Heart right ventricle (tissue), 16 donors: ENCODE data around the gene SORL1. TPM values are rescaled to one million over a fixed set of nuclear protein-coding genes. Genes with fewer than 3 reads are reported as not detected.

Experiments
- ATAC-seq, 8 donors: fragments of 200-7000 bp; cut with Tn5 transposase; one replicate each; pipeline ENCODE4 v1.9.1; 2020; ENCODE audit warnings: mild to moderate bottlenecking in 8 of 8, moderate library complexity in 8 of 8, moderate number of reproducible peaks in 1 of 8
- DNase-seq, 2 donors: peaks; one replicate each; pipeline ENCODE4 v3.0.0-alpha.2; 2020
- H3K27ac ChIP-seq, 10 donors: fragments of 200-600 bp; sonication (generic) in 2 of 10; one replicate each; pipeline versions ENCODE4 v1.5.0 to v1.8.0; 2020 to 2022; ENCODE audit warnings: mild to moderate bottlenecking in 3 of 10
- H3K27me3 ChIP-seq, 7 donors: fragments of 200-600 bp; one replicate each; pipeline ENCODE4 v1.8.0; 2021 to 2022; ENCODE audit warnings: mild to moderate bottlenecking in 2 of 7
- H3K36me3 ChIP-seq, 9 donors: fragments of 200-600 bp; sonication (generic) in 1 of 9; one replicate each; pipeline versions ENCODE4 v1.5.0 to v1.8.0; 2020 to 2022; ENCODE audit warnings: mild to moderate bottlenecking in 2 of 9
- H3K4me1 ChIP-seq, 9 donors: fragments of 200-600 bp; sonication (generic) in 1 of 9; one replicate each; pipeline versions ENCODE4 v1.5.0 to v1.8.0; 2020 to 2022; ENCODE audit warnings: mild to moderate bottlenecking in 4 of 9
- H3K4me3 ChIP-seq, 10 donors: fragments of 200-600 bp; sonication (generic) in 2 of 10; one replicate each; pipeline versions ENCODE4 v1.5.0 to v1.8.0; 2020 to 2022; ENCODE audit warnings: mild to moderate bottlenecking in 7 of 10, moderate library complexity in 2 of 10
- H3K9me3 ChIP-seq, 11 donors: fragments of 200-600 bp in 10 of 11; sonication (generic) in 2 of 11; one replicate each; pipeline versions ENCODE4 v1.5.0 to v1.8.0; 2013 to 2022; ENCODE audit warnings: mild to moderate bottlenecking in 2 of 11, control low read depth in 1 of 11, moderate library complexity in 1 of 11
- WGBS, 2 donors: extraction: QIAGEN DNeasy Blood & Tissue Kit; methylation state at CpG; one replicate each; pipeline ENCODE4 v1.1.7; 2013; ENCODE audit warnings: inconsistent platforms in 1 of 2; 5-methylcytosine and 5-hydroxymethylcytosine counted together
- intact Hi-C, 10 donors: fragments of 100-400 bp; cut with DNase I; formaldehyde crosslinking; loops; one replicate each; pipeline versions ENCODE4 v1.11.1 to v1.14.2; 2022
- polyA plus RNA-seq, 2 donors: library from polyadenylated mRNA; stranded (reverse); fragments of 200-250 nt; gene quantifications; one replicate each; pipeline ENCODE4 v1.2.3, GENCODE V29; 2013
- total RNA-seq, 10 donors: library from RNA; stranded (reverse); fragmentation: NEBNext Ultra II Directional in 3 of 10; extraction: Animal tissue kit (Norgen Biotek cat#: 25700) in 3 of 10; gene quantifications; one replicate each; pipeline versions ENCODE4 v1.2.1 to v1.2.4, GENCODE V29; 2021 to 2023
- TF ChIP-seq, protein P1 (sequence below), 9 donors: fragments of 200-600 bp; sonication (generic) in 2 of 9; IDR thresholded peaks; one replicate each; pipeline versions ENCODE4 v1.5.0 to v1.8.0; 2021 to 2022; ENCODE audit warnings: antibody characterized with exemption in 9 of 9, mild to moderate bottlenecking in 5 of 9, moderate library complexity in 1 of 9
- donor health status: Arrhythmogenic right ventricular cardiomyopathy.
- donor health status: ischemic (EF 13 %, LVEDD 7.1; RV severe dilation, severe dysfunction).
- donor health status: healthy with polysubstance abuse.
- donor health status: DM: no; HTN: yes; CAD: no.
- donor health status: DM: no; HTN: no; CAD: no.
- donor health status: ischemic (EF 25% LVEDD 6.9; RV normal size, moderate dysfunction).
- donor health status: ischemic (EF 25% LVEDD 5.7; RV mildly dilated, moderate dysfunction).
- donor health status: healthy.
- donor health status: DM: yes; HTN: yes; CAD: no.
- donor health status: Ischemic cardiomyopathy.
- donor health status: ischemic (EF 35%, LVEDD 5.7; RV mildly dilated, moderate dysfunction).
- donor health status: nonischemic (EF 11% LVEDD 7.7; RV severe dilation, severe dysfunction).
- donor health status: DM: yes; HTN: yes; CAD: no.
- donor health status: PGD.
- donor health status: ischemic (EF 29% LVEDD 5.4; RV normal size, mild dysfunction).
- donor health status: nonischemic (EF 23%, LVEDD 6.1; RV moderate dilation, normal function).

Gene SORL1
- total and polyA plus RNA-seq, 12 donors, result 0.26 to 15.1 (median 8.7) TPM

DNA sequence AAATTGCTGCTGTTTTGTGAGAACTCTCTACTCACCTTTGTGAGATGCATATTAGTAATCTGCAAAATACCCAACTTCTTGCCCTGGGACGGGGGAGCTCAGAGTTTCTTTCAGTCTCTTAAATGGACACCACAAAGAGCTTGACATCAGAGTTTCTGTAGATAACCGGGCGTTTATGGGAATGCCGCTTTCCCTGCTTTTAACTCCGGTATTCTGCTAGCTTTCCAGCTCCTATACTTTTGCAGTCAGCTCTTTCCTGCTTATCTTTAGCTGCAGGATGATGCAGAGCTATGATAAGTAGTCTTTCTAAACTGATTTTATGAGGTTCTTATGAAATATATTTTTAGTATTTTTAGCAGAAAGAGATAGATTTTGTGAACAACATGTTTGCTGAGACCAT lies 155.2 kb downstream of the SORL1 start:
- TF ChIP-seq, protein P1, sequence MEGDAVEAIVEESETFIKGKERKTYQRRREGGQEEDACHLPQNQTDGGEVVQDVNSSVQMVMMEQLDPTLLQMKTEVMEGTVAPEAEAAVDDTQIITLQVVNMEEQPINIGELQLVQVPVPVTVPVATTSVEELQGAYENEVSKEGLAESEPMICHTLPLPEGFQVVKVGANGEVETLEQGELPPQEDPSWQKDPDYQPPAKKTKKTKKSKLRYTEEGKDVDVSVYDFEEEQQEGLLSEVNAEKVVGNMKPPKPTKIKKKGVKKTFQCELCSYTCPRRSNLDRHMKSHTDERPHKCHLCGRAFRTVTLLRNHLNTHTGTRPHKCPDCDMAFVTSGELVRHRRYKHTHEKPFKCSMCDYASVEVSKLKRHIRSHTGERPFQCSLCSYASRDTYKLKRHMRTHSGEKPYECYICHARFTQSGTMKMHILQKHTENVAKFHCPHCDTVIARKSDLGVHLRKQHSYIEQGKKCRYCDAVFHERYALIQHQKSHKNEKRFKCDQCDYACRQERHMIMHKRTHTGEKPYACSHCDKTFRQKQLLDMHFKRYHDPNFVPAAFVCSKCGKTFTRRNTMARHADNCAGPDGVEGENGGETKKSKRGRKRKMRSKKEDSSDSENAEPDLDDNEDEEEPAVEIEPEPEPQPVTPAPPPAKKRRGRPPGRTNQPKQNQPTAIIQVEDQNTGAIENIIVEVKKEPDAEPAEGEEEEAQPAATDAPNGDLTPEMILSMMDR (IDR thresholded peaks at IDR 0.05), result no peak
- Histone ChIP-seq H3K4me3 (no peak overlapping the region), H3K9me3 (no peaks in the 10 kb centered on the region), H3K27me3 (no peaks in the 10 kb centered on the region), H3K27ac (no peak overlapping the region), H3K36me3 (peaks cover 0 to 100% (median 0%) of the 10 kb centered on the region in 9 donors), H3K4me1 (no peaks in the 10 kb centered on the region)
- 90% methylated on average over 5 of the region's 5 CpGs for WGBS, 2 donors
- ATAC-seq (no peak), DNase-seq (no peak)
- intact Hi-C loops, result no loop called here

DNA sequence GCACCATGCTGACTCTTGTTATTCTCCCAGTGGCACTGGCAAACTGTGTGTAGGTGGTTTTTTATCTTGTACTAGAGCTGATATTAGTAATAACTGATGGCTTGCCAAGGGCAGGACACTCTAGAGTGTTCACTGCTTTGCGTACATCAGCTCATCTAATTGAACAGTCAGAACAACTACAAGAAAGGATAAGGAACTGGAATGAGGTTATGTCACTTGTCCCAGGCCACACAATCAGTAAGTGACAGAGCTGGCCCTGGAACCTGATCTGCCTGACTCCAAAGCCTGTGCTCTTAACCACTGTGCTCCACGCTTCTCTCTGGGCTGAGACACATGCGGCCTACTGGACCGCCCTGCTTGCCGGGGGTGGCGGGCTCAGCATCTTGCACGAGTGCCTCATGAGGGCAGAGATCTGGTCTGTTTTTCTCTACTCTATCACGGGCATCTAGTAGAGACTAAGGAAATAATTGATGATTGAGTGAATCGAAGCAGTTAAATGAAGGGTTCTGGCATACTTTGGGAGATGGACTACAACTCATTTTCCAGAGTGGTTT lies 156.5 kb downstream of the SORL1 start:
- WGBS, 2 donors, result 95% methylated on average over 9 of the region's 9 CpGs
- H3K36me3 ChIP-seq, result peaks cover 0 to 100% (median 0%) of the 10 kb centered on the region in 9 donors
- ATAC-seq (peak in 1 of 8 donors; percentile 56), DNase-seq (no peak)
- intact Hi-C loops, result no loop called here
- H3K27me3 ChIP-seq, result no peaks in the 10 kb centered on the region
- no peak overlapping the region for H3K4me3 ChIP-seq
- TF ChIP-seq, protein P1 (IDR thresholded peaks at IDR 0.05), result no peak
- H3K4me1 ChIP-seq, result no peaks in the 10 kb centered on the region
- H3K9me3 ChIP-seq, result no peaks in the 10 kb centered on the region
- H3K27ac ChIP-seq, result no peak overlapping the region

DNA sequence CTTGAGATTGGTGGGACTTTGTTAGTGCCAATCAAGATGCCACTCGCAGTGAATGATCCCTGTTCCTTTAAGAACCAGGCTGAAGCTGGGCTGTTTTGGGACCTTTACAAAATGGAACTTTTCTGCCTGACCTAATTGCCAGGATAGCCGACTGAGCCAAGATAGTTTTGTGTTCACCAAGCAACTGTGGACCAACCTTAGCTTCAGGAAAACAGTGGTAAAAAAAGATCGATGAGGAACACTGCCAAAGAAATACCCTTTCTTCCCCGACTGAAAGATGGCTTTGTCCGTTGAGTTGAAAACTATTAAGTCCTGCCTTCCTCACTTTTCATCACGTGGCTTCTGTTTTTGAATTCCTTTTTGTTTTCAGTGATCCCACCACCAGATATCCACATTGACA lies 158.6 kb downstream of the SORL1 start:
- Histone ChIP-seq H3K27ac (no peak overlapping the region), H3K27me3 (no peaks in the 10 kb centered on the region), H3K9me3 (no peaks in the 10 kb centered on the region), H3K4me1 (no peaks in the 10 kb centered on the region), H3K4me3 (no peak overlapping the region), H3K36me3 (peaks cover 0 to 100% (median 0%) of the 10 kb centered on the region in 9 donors)
- intact Hi-C loops, result no loop called here
- WGBS, 2 donors, result 86% methylated on average over 6 of the region's 6 CpGs
- no peak for DNase-seq
- TF ChIP-seq, protein P1 (IDR thresholded peaks at IDR 0.05), result no peak
- no peak for ATAC-seq

DNA sequence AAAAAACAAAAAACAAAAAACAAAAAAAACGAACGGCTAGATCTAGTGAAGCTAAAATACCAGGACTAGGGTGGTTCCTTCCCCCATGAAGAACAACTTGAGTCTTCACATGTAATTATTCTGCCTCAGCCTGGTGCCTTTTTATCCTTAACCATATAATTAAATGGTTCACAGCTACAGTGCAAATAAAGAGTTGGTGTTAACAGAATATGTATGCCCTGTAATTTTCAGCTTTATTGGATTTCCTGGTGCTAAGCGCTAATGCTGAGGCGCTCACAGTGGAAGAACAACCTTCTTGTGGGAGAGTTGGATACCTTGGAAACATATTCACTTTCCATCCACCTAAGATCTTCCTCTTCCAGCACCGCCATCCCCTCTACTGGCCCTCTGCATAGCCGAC lies 159.1 kb downstream of the SORL1 start:
- no peak for ATAC-seq
- no peak overlapping the region for H3K4me3 ChIP-seq
- no peaks in the 10 kb centered on the region for H3K9me3 ChIP-seq
- intact Hi-C loops, result no loop called here
- H3K4me1 ChIP-seq, result no peaks in the 10 kb centered on the region
- H3K36me3 ChIP-seq, result peaks cover 0 to 100% (median 0%) of the 10 kb centered on the region in 9 donors
- no peak overlapping the region for H3K27ac ChIP-seq
- 95 to 96% methylated on average over 6 of the region's 6 CpGs for WGBS, 2 donors
- no peak for DNase-seq
- no peaks in the 10 kb centered on the region for H3K27me3 ChIP-seq
- TF ChIP-seq, protein P1 (IDR thresholded peaks at IDR 0.05), result no peak
